Astrocyte (in vitro differentiated cells and primary cell): Measurements from ENCODE around the gene ULBP2.

Experiments
- CTCF ChIP-seq: IDR thresholded peaks from 2 replicates; pipeline ENCODE4 v1.5.1; 2011; ENCODE audit warnings: low read depth, mild to moderate bottlenecking, inconsistent platforms, low read length, moderate library complexity; ENCODE audit not compliant: insufficient read depth
- EZH2 ChIP-seq: IDR thresholded peaks from 2 replicates; pipeline ENCODE4 v1.6.1; 2012; ENCODE audit warnings: mild to moderate bottlenecking, low read length, inconsistent platforms; ENCODE audit not compliant: insufficient read depth

- TF ChIP-seq EZH2 (no peak), CTCF (no peak)
Measured at GRCh38 chr6:149978610-149979009, 36.8 kb downstream of the ULBP2 start.
